ENCODE measurements around the gene ACE2.
A peak's percentile ranks its signal among the peaks of the same experiment; 100 is the strongest.

- no peak for TF ChIP-seq FOSL1 (tag; conservative IDR thresholded peaks at IDR 0.05)
- TF ChIP-seq POLR2A (conservative IDR thresholded peaks at IDR 0.05): no peak
- TF ChIP-seq TEAD4 (IDR thresholded peaks at IDR 0.05; ENCODE audit: low read length): no peak
- TF ChIP-seq TEAD4 (CRISPR knock-in tag; IDR thresholded peaks at IDR 0.05; ENCODE audit: borderline replicate concordance): no peak
- TF ChIP-seq CTCF (IDR thresholded peaks at IDR 0.05 in 2 of 3, conservative IDR thresholded peaks at IDR 0.05 in 1 of 3; ENCODE audit: insufficient read depth in 2 of 3, low read depth in 1 of 3, low read length in 3 of 3): peak; percentile 19 to 33 (median 30); a peak in 1 of 6 replicates
- TF ChIP-seq NR1H2 (CRISPR knock-in tag; IDR thresholded peaks at IDR 0.05): no peak
- TF ChIP-seq SIN3A (IDR thresholded peaks at IDR 0.05; ENCODE audit: borderline replicate concordance in 2 of 2, control insufficient read depth in 1 of 2, low read depth in 2 of 2, low read length in 2 of 2): no peak
- TF ChIP-seq ELK1 (CRISPR knock-in tag; IDR thresholded peaks at IDR 0.05): no peak
- TF ChIP-seq IRF2 (CRISPR knock-in tag; IDR thresholded peaks at IDR 0.05): no peak
- TF ChIP-seq MITF (IDR thresholded peaks at IDR 0.05): no peak
- no peak for TF ChIP-seq TARDBP (IDR thresholded peaks at IDR 0.05)
These were observed 6.4 kb downstream of the ACE2 start for GRCh38 chrX:15594371-15594770.
